DND-41 (cell line): ENCODE measurements around the gene ZFPM1.

Experiments used
- ATAC-seq: fragments of 200-7000 bp; cut with Tn5 transposase; 3 replicates; pipeline ENCODE4 v1.9.1; 2021; ENCODE audit warnings: low read depth; ENCODE audit not compliant: insufficient read depth
- DNase-seq: peaks from one replicate; pipeline ENCODE4 v3.0.0-alpha.2; 2020
- H2AFZ ChIP-seq: 2 replicates; pipeline ENCODE4 v1.6.0; 2012; ENCODE audit warnings: low read depth, low read length
- H3K27ac ChIP-seq: 2 replicates; pipeline ENCODE4 v1.5.1; 2012; ENCODE audit warnings: low read length, inconsistent platforms
- H3K27me3 ChIP-seq: fragments of 200-600 bp; sonication (generic); 2 replicates; pipeline ENCODE4 v1.6.0; 2012; ENCODE audit warnings: low read length, mild to moderate bottlenecking, inconsistent platforms; ENCODE audit not compliant: insufficient read depth, poor library complexity
- H3K36me3 ChIP-seq: 2 replicates; pipeline ENCODE4 v1.5.1; 2012; ENCODE audit warnings: low read length, inconsistent platforms; ENCODE audit not compliant: insufficient read depth
- H3K4me1 ChIP-seq: 2 replicates; pipeline ENCODE4 v1.5.1; 2012; ENCODE audit warnings: mild to moderate bottlenecking, low read length; ENCODE audit not compliant: insufficient read depth
- H3K4me2 ChIP-seq: 2 replicates; pipeline ENCODE4 v1.6.0; 2012; ENCODE audit warnings: mild to moderate bottlenecking, moderate library complexity, low read length, inconsistent platforms; ENCODE audit not compliant: insufficient read depth
- H3K4me3 ChIP-seq, 2 experiments: fragments of 200-600 bp in 1 of 2; shearing (Covaris generic) in 1 of 2; 2 replicates each; pipeline ENCODE4 v1.5.1; 2012 to 2016; ENCODE audit warnings: inconsistent platforms in 2 of 2, low read length in 2 of 2, mild to moderate bottlenecking in 2 of 2, low read depth in 1 of 2, moderate library complexity in 1 of 2
- H3K79me2 ChIP-seq: 2 replicates; pipeline ENCODE4 v1.6.0; 2012; ENCODE audit warnings: low read length, inconsistent platforms; ENCODE audit not compliant: insufficient read depth
- H3K9ac ChIP-seq: 2 replicates; pipeline ENCODE4 v1.6.0; 2012; ENCODE audit warnings: low read depth, mild to moderate bottlenecking, inconsistent platforms, low read length, moderate library complexity
- H3K9me3 ChIP-seq: 2 replicates; pipeline ENCODE4 v1.5.1; 2012; ENCODE audit warnings: low read length, moderate library complexity, mild to moderate bottlenecking, inconsistent platforms; ENCODE audit not compliant: insufficient read depth, severe bottlenecking
- H4K20me1 ChIP-seq: 2 replicates; pipeline ENCODE4 v1.6.0; 2012; ENCODE audit warnings: low read length; ENCODE audit not compliant: insufficient read depth
- CTCF ChIP-seq: IDR thresholded peaks from 2 replicates; pipeline ENCODE4 v1.5.1; 2012; ENCODE audit warnings: borderline replicate concordance, low read length, moderate library complexity, mild to moderate bottlenecking; ENCODE audit not compliant: poor library complexity, severe bottlenecking; ENCODE audit errors: extremely low read depth
- EZH2 ChIP-seq: IDR thresholded peaks from 3 replicates; pipeline ENCODE4 v1.6.1; 2012; ENCODE audit warnings: borderline replicate concordance, low read depth, mild to moderate bottlenecking, moderate library complexity, low read length, inconsistent platforms; ENCODE audit not compliant: severe bottlenecking

ZFPM1 gene

GRCh38 chr16:88422733-88423447, 30.2 kb upstream of the ZFPM1 start:
- Histone ChIP-seq H3K4me3 (no peak overlapping the region), H3K36me3 (no peaks in the 10 kb centered on the region), H3K27me3 (no peaks in the 10 kb centered on the region), H3K9ac (no peak overlapping the region), H3K79me2 (no peaks in the 10 kb centered on the region), H3K4me1 (no peaks in the 10 kb centered on the region), H3K9me3 (no peaks in the 10 kb centered on the region), H2AFZ (no peak overlapping the region), H3K27ac (no peak overlapping the region), H3K4me2 (no peak overlapping the region), H4K20me1 (0 out of 2 replicates have a peak, but pooled peaks cover 4% of the 10 kb centered on the region)
- no peak for DNase-seq
- no peak for TF ChIP-seq EZH2
- no peak for TF ChIP-seq CTCF
- no peak for ATAC-seq

GRCh38 chr16:88423448-88423850, 29.6 kb upstream of the ZFPM1 start:
- Histone ChIP-seq H3K4me1 (no peaks in the 10 kb centered on the region), H3K27ac (no peak overlapping the region), H3K27me3 (no peaks in the 10 kb centered on the region), H3K4me2 (no peak overlapping the region), H3K79me2 (no peaks in the 10 kb centered on the region), H3K4me3 (no peak overlapping the region), H3K9ac (no peak overlapping the region), H3K9me3 (no peaks in the 10 kb centered on the region), H4K20me1 (peaks cover 4% of the 10 kb centered on the region; the same call in 1 of the 2 replicates), H3K36me3 (no peaks in the 10 kb centered on the region), H2AFZ (no peak overlapping the region)
- DNase-seq = no peak
- TF ChIP-seq CTCF (no peak), EZH2 (no peak)
- no peak for ATAC-seq

- no peak for TF ChIP-seq EZH2
- no peak for TF ChIP-seq CTCF
- DNase-seq = no peak
- Histone ChIP-seq H4K20me1 (peaks cover 4% of the 10 kb centered on the region; the same call in 1 of the 2 replicates), H3K4me1 (peaks cover 3% of the 10 kb centered on the region; the same call in 1 of the 2 replicates), H2AFZ (no peak overlapping the region), H3K79me2 (no peaks in the 10 kb centered on the region), H3K4me3 (no peak overlapping the region), H3K27me3 (peaks cover 1% of the 10 kb centered on the region), H3K9me3 (no peaks in the 10 kb centered on the region), H3K4me2 (no peak overlapping the region), H3K36me3 (no peaks in the 10 kb centered on the region), H3K9ac (no peak overlapping the region), H3K27ac (no peak overlapping the region)
- ATAC-seq = no peak
These were observed 28.4 kb upstream of the ZFPM1 start for GRCh38 chr16:88424587-88425235.
